IMR-90 (cell line): ENCODE results near the gene TCAP. TPM values are rescaled to one million over a fixed set of nuclear protein-coding genes. Genes with fewer than 3 reads are reported as not detected.

ENCODE experiments used
- ATAC-seq: fragments of 200-7000 bp; cut with Tn5 transposase; 2 replicates; pipeline ENCODE4 v1.9.1; 2020; ENCODE audit warnings: low read depth, mild to moderate bottlenecking, moderate library complexity
- BruUV-seq: library from RNA; stranded (reverse); fragments of 400-500 nt; replicated peaks from 2 replicates; lab custom pipeline; 2021; lab: Mats Ljungman, UMichigan
- CTCF ChIA-PET: fragments of 300-600 bp; formaldehyde crosslinking; extraction: SDS; loops from one replicate; lab custom pipeline; 2021; ENCODE audit warnings: antibody characterized with exemption; lab: Yijun Ruan, JAX
- POLR2A ChIA-PET: fragments of 300-600 bp; sonication (Branson Sonifier 250); formaldehyde crosslinking; loops from one replicate; lab custom pipeline; 2022; ENCODE audit warnings: antibody characterized with exemption; ENCODE audit not compliant: unreplicated experiment; lab: Charles Lee
- DNase-seq: peaks from one replicate; pipeline ENCODE4 v3.0.0; 2013
- H2AFZ ChIP-seq: replicated peaks from 2 replicates; pipeline ENCODE3; 2013; ENCODE audit warnings: low read length, mild to moderate bottlenecking; ENCODE audit not compliant: poor library complexity
- H2AK5ac ChIP-seq: 2 replicates; pipeline ENCODE4 v1.6.1; 2013; ENCODE audit warnings: low read depth, low read length, inconsistent platforms
- H2AK9ac ChIP-seq: replicated peaks from 2 replicates; pipeline ENCODE3; 2013; ENCODE audit warnings: mild to moderate bottlenecking, low read depth, low read length, moderate library complexity; ENCODE audit not compliant: poor library complexity
- H2BK120ac ChIP-seq: 2 replicates; pipeline ENCODE4 v1.6.1; 2013; ENCODE audit warnings: low read depth, low read length, inconsistent platforms
- H2BK15ac ChIP-seq: 3 replicates; pipeline ENCODE4 v1.6.1; 2013; ENCODE audit warnings: low read depth, low read length, inconsistent platforms
- H2BK20ac ChIP-seq: 2 replicates; pipeline ENCODE4 v1.6.1; 2013; ENCODE audit warnings: low read depth, mild to moderate bottlenecking, inconsistent platforms, low read length, moderate library complexity
- H2BK5ac ChIP-seq: 2 replicates; pipeline ENCODE4 v1.6.1; 2013; ENCODE audit warnings: mild to moderate bottlenecking, low read depth, low read length, inconsistent platforms; ENCODE audit not compliant: poor library complexity, severe bottlenecking
- H3K14ac ChIP-seq: replicated peaks from 2 replicates; pipeline ENCODE4 v1.6.1; 2013; ENCODE audit warnings: low read depth, low read length, inconsistent platforms
- H3K18ac ChIP-seq: 2 replicates; pipeline ENCODE4 v1.6.1; 2013; ENCODE audit warnings: low read depth, low read length, control low read depth
- H3K23ac ChIP-seq: 2 replicates; pipeline ENCODE4 v1.6.1; 2013; ENCODE audit warnings: low read depth, low read length, inconsistent platforms
- H3K27ac ChIP-seq: 2 replicates; pipeline ENCODE4 v1.5.1; 2013; ENCODE audit warnings: mild to moderate bottlenecking, control low read depth, low read length; ENCODE audit not compliant: insufficient read depth
- H3K27me3 ChIP-seq: 2 replicates; pipeline ENCODE4 v1.6.1; 2013; ENCODE audit warnings: low read length; ENCODE audit not compliant: control insufficient read depth, insufficient read depth
- H3K36me3 ChIP-seq: 2 replicates; pipeline ENCODE4 v1.6.1; 2013; ENCODE audit warnings: low read length, mixed read lengths; ENCODE audit not compliant: control insufficient read depth, insufficient read depth
- H3K4ac ChIP-seq: 2 replicates; pipeline ENCODE4 v1.6.1; 2013; ENCODE audit warnings: low read depth, low read length, inconsistent platforms
- H3K4me1 ChIP-seq: 2 replicates; pipeline ENCODE4 v1.6.1; 2013; ENCODE audit warnings: low read length, mixed read lengths; ENCODE audit not compliant: control insufficient read depth, insufficient read depth
- H3K4me2 ChIP-seq: 2 replicates; pipeline ENCODE4 v1.6.1; 2013; ENCODE audit warnings: low read depth, mild to moderate bottlenecking, control low read depth, low read length, moderate library complexity
- H3K4me3 ChIP-seq: 2 replicates; pipeline ENCODE4 v1.5.1; 2013; ENCODE audit warnings: low read depth, mild to moderate bottlenecking, control low read depth, low read length, moderate library complexity; ENCODE audit not compliant: insufficient read depth
- H3K56ac ChIP-seq: 2 replicates; pipeline ENCODE4 v1.6.1; 2013; ENCODE audit warnings: low read length, inconsistent platforms; ENCODE audit not compliant: insufficient read depth; ENCODE audit errors: extremely low read depth
- H3K79me1 ChIP-seq, 2 experiments: 2 replicates each; pipeline ENCODE4 v1.6.1; 2013; ENCODE audit warnings: low read length in 2 of 2, inconsistent platforms in 1 of 2, low read depth in 1 of 2
- H3K9ac ChIP-seq: 2 replicates; pipeline ENCODE4 v1.6.1; 2013; ENCODE audit warnings: low read depth, low read length, control low read depth
- H3K9me1 ChIP-seq: 2 replicates; pipeline ENCODE4 v1.6.1; 2013; ENCODE audit warnings: low read length, inconsistent platforms; ENCODE audit not compliant: insufficient read depth
- H3K9me3 ChIP-seq: 2 replicates; pipeline ENCODE4 v1.6.1; 2013; ENCODE audit warnings: low read length; ENCODE audit not compliant: control insufficient read depth, insufficient read depth
- H4K20me1 ChIP-seq: 2 replicates; pipeline ENCODE4 v1.6.1; 2013; ENCODE audit warnings: low read length, inconsistent platforms; ENCODE audit not compliant: insufficient read depth
- H4K5ac ChIP-seq: 2 replicates; pipeline ENCODE4 v1.6.1; 2013; ENCODE audit warnings: mild to moderate bottlenecking, low read depth, low read length, control low read depth
- H4K8ac ChIP-seq, 2 experiments: 2 replicates each; pipeline ENCODE4 v1.6.1; 2013; ENCODE audit warnings: low read depth in 2 of 2, low read length in 2 of 2, control low read depth in 1 of 2, inconsistent platforms in 1 of 2
- H4K91ac ChIP-seq: 2 replicates; pipeline ENCODE4 v1.6.1; 2013; ENCODE audit warnings: low read depth, low read length, inconsistent platforms; ENCODE audit not compliant: insufficient read depth
- BHLHE40 ChIP-seq: fragments of 150-350 bp; IDR thresholded peaks from 2 replicates; pipeline ENCODE4 v1.6.1; 2016; ENCODE audit warnings: mild to moderate bottlenecking, low read depth, low read length
- CEBPB ChIP-seq: IDR thresholded peaks from 2 replicates; pipeline ENCODE4 v1.6.1; 2012; ENCODE audit warnings: low read depth, low read length, improper control_type of control experiment
- CHD1 ChIP-seq: IDR thresholded peaks from 2 replicates; pipeline ENCODE4 v1.6.1; 2012; ENCODE audit warnings: low read depth, low read length, improper control_type of control experiment
- CTCF ChIP-seq: conservative IDR thresholded peaks from 2 replicates; pipeline ENCODE4 v1.5.1; 2012; ENCODE audit warnings: mild to moderate bottlenecking, low read depth, low read length, improper control_type of control experiment
- FOS ChIP-seq: fragments of 150-350 bp; IDR thresholded peaks from 2 replicates; pipeline ENCODE4 v1.6.1; 2016; ENCODE audit warnings: low read depth, low read length
- MAFK ChIP-seq: IDR thresholded peaks from 2 replicates; pipeline ENCODE4 v1.6.1; 2012; ENCODE audit warnings: low read depth, low read length, improper control_type of control experiment
- MAZ ChIP-seq: IDR thresholded peaks from 2 replicates; pipeline ENCODE4 v1.6.1; 2012; ENCODE audit warnings: low read depth, mild to moderate bottlenecking, low read length, improper control_type of control experiment, moderate library complexity, borderline replicate concordance
- MXI1 ChIP-seq: IDR thresholded peaks from 2 replicates; pipeline ENCODE4 v1.6.1; 2012; ENCODE audit warnings: low read depth, mild to moderate bottlenecking, low read length, moderate library complexity, borderline replicate concordance
- NFE2L2 ChIP-seq: fragments of 150-350 bp; IDR thresholded peaks from 2 replicates; pipeline ENCODE4 v1.6.1; 2016; ENCODE audit warnings: low read depth, mild to moderate bottlenecking, low read length
- POLR2A ChIP-seq: IDR thresholded peaks from 2 replicates; pipeline ENCODE4 v1.6.1; 2012; ENCODE audit warnings: mild to moderate bottlenecking, low read depth, low read length
- RAD21 ChIP-seq: IDR thresholded peaks from 2 replicates; pipeline ENCODE4 v1.6.1; 2012; ENCODE audit warnings: low read length, improper control_type of control experiment
- RFX5 ChIP-seq: IDR thresholded peaks from 2 replicates; pipeline ENCODE4 v1.8.0; 2012; ENCODE audit warnings: low read depth, mild to moderate bottlenecking, low read length, moderate library complexity
- SMC3 ChIP-seq: fragments of 150-350 bp; IDR thresholded peaks from 2 replicates; pipeline ENCODE4 v1.6.1; 2016; ENCODE audit warnings: low read depth, mild to moderate bottlenecking, antibody characterized with exemption, low read length, moderate library complexity
- USF2 ChIP-seq: fragments of 150-350 bp; IDR thresholded peaks from 2 replicates; pipeline ENCODE4 v1.6.1; 2017; ENCODE audit warnings: mild to moderate bottlenecking, antibody characterized with exemption, low read length, low read depth
- WGBS, 2 experiments: methylation state at CpG; one replicate each; pipeline versions ENCODE4 v1.1.5 to v1.1.7; 2013; ENCODE audit warnings: missing lambda C conversion rate in 2 of 2; ENCODE audit not compliant: insufficient read length in 1 of 2; ENCODE audit errors: extremely low coverage in 2 of 2; 5-methylcytosine and 5-hydroxymethylcytosine counted together
- dilution Hi-C: fragments of 300-500 bp; cut with HindIII; formaldehyde crosslinking; loops from one replicate; pipeline ENCODE4 v1.14.3; 2018; ENCODE audit warnings: low sequenced_read_pairs; ENCODE audit not compliant: unreplicated experiment
- in situ Hi-C: fragments of 300-500 bp; cut with MboI; formaldehyde crosslinking; loops from 3 replicates; pipeline ENCODE4 v1.14.3; 2019; ENCODE audit warnings: low sequenced_read_pairs, inconsistent platforms, mixed read lengths
- intact Hi-C: fragments of 100-400 bp; cut with micrococcal nuclease; formaldehyde crosslinking; loops from 2 replicates; pipeline ENCODE4 v1.10.0; 2022
- polyA plus RNA-seq, 3 experiments: library from polyadenylated mRNA; depleted of rRNA; stranded (reverse); fragments of >200 nt; gene quantifications; 2 replicates each; pipeline ENCODE4 v1.2.3, GENCODE V29; 2012; ENCODE audit warnings: low replicate concordance in 1 of 3
- total RNA-seq: library from RNA; depleted of rRNA; stranded (reverse); fragments of >200 nt; gene quantifications from 2 replicates; pipeline ENCODE4 v1.2.3, GENCODE V29; 2012

The TCAP gene
- total and polyA plus RNA-seq, 2 of the 4 experiments (the other 2 are of a cell fraction), result under 0.01 to 0.21 TPM

- in situ Hi-C loops, result no loop called here
- Histone ChIP-seq H3K36me3 (peaks cover 30% of the 10 kb centered on the region), H4K8ac (no peak overlapping the region), H3K27me3 (peaks cover 15% of the 10 kb centered on the region), H3K4ac (no peak overlapping the region), H2AK9ac (peak overlapping the region; percentile 78), H2AFZ (peak overlapping the region; percentile 71), H3K23ac (no peak overlapping the region), H2BK120ac (no peak overlapping the region), H3K18ac (no peak overlapping the region), H3K9me3 (no peaks in the 10 kb centered on the region), H4K5ac (no peak overlapping the region), H3K56ac (no peak overlapping the region), H3K79me1 (no peaks in the 10 kb centered on the region), H3K4me3 (no peak overlapping the region), H3K14ac (no peak overlapping the region), H2BK5ac (no peak overlapping the region), H4K20me1 (no peaks in the 10 kb centered on the region; the same call in none of the 2 replicates), H3K27ac (no peak overlapping the region), H2BK15ac (no peak overlapping the region), H3K9ac (no peak overlapping the region), H3K4me2 (no peak overlapping the region), H2BK20ac (no peak overlapping the region), H2AK5ac (no peak overlapping the region; the same call in 1 of the 2 replicates), H3K9me1 (no peaks in the 10 kb centered on the region), H4K91ac (no peak overlapping the region), H3K4me1 (peaks cover 7% of the 10 kb centered on the region; the same call in 1 of the 2 replicates)
- POLR2A ChIA-PET, result no interaction called here
- no TSS peak for BruUV-seq
- dilution Hi-C loops, result no loop called here
- CTCF ChIA-PET, result interaction anchor here (0.6 to 1.7 kb wide), 3 partner anchors 10 to 620 kb away, joined by 4 to 5 read pairs (median 4); no protein-coding TSS in a partner anchor
- ATAC-seq, result peak; percentile 56
- intact Hi-C loops, result no loop called here
- no peak for DNase-seq
- WGBS, 2 experiments, result 42% methylated on average over 9 of the region's 17 CpGs; no CpG with 5 or more reads in 1 of the 2 experiments
- TF ChIP-seq NFE2L2 (no peak), MAZ (no peak), BHLHE40 (no peak), FOS (no peak), CHD1 (no peak), POLR2A (no peak), MXI1 (no peak), CTCF (no peak), USF2 (no peak), CEBPB (no peak), SMC3 (no peak), RFX5 (no peak), MAFK (no peak), RAD21 (no peak)
These were observed 1.2 kb upstream of the TCAP start for GRCh38 chr17:39663688-39664580.
